Choroid plexus epithelial cell (primary cell): ENCODE measurements around the gene MAP1S.

Source experiments
- DNase-seq: peaks from one replicate; pipeline ENCODE4 v3.0.0-alpha.2; 2010; ENCODE audit warnings: low read depth
- H3K4me3 ChIP-seq: 2 replicates; pipeline ENCODE4 v1.5.1; 2011; ENCODE audit warnings: low read depth, mild to moderate bottlenecking, control low read depth, low read length, moderate library complexity
- CTCF ChIP-seq: conservative IDR thresholded peaks from 2 replicates; pipeline ENCODE4 v1.5.1; 2011; ENCODE audit warnings: low read depth, mild to moderate bottlenecking, control low read depth, inconsistent platforms, low read length, moderate library complexity

The MAP1S gene

DNA sequence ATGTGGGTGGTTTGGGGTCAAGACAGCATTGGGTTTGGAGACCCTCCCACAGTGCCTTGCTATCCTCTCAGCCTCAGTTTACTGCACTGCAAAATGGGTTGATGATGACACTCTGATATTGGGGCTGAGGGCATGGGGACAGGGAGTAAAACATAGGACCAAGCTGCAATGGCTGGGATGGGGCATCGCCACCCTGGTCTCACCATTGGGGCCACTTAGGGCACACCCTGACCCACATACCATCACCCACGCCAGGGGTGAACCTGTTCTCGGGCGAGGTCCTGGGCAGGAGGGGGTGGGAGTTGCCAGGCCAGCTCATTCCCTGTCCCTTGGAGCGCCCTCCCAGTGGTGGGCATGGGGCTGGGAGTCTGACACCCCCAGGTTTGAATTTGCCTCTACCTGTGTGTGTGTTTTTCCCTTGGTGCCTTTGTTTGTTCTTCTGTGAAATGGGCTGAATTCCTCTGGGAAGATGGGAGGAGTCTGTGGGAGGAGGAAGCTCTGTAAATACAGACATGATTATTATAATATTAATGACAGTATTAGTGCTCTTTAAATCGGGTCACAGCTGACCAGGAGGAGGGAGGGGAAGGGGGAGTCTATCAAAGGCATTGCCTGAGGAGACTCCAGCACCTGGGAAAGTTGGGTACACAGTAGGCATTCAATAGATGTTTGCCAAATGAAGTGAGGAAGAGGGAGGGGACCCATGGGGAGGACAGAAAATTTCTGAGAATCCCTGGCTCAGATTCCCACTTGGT lies 29.8 kb downstream of the MAP1S start:
- no peak overlapping the region for H3K4me3 ChIP-seq
- no peak for DNase-seq
- no peak for TF ChIP-seq CTCF

DNA sequence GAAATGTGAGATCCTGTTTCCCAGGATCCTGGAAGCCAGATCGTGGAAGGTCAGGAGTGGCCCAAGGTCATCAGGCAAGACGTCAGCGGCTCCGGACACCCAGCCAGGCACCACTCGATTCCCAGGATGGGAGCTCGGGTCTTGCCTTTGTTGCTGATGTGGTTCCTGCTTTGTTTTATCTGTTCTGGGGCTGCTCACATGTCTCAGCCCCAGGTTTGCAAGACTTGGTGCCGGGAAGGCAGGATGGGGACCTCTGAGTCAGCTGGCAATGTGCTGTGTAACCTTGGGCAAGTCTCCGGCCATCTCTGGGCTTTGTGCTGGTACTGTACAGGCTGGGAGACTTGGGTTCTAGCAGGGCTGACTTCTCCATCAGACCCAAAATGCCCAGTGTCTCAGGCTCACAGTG lies 30.6 kb downstream of the MAP1S start:
- TF ChIP-seq CTCF, result no peak
- peak; percentile 22 for DNase-seq
- no peak overlapping the region for H3K4me3 ChIP-seq

GRCh38 chr19:17751103-17751911 lies 32.0 kb downstream of the MAP1S start, which contains the start of gene FCHO1:
Gene FCHO1 (plus strand): TSS chr19:17751477. CDS start chr19:17755165, 3,688 bp downstream.
- no peak for DNase-seq
- no peak within 1 kb of the TSS for H3K4me3 ChIP-seq
- no peak for TF ChIP-seq CTCF

- no peak overlapping the region for H3K4me3 ChIP-seq
- TF ChIP-seq CTCF, result no peak
- no peak for DNase-seq
Measured at GRCh38 chr19:17751912-17752273, 32.6 kb downstream of the MAP1S start.

GRCh38 chr19:17752865-17753639 lies 33.8 kb downstream of the MAP1S start:
- H3K4me3 ChIP-seq, result no peak overlapping the region
- DNase-seq, result no peak
- TF ChIP-seq CTCF, result no peak

GRCh38 chr19:17753976-17754375 lies 34.7 kb downstream of the MAP1S start:
- DNase-seq, result no peak
- H3K4me3 ChIP-seq, result no peak overlapping the region
- no peak for TF ChIP-seq CTCF
